Measurements from ENCODE around the gene PLEKHA1.

Gene PLEKHA1

GRCh38 chr10:122469848-122470247 is 95.3 kb downstream of the PLEKHA1 start:
- DNase-seq (ENCODE audit: extremely low read depth, low read depth), result no peak
- TF ChIP-seq, protein P1, sequence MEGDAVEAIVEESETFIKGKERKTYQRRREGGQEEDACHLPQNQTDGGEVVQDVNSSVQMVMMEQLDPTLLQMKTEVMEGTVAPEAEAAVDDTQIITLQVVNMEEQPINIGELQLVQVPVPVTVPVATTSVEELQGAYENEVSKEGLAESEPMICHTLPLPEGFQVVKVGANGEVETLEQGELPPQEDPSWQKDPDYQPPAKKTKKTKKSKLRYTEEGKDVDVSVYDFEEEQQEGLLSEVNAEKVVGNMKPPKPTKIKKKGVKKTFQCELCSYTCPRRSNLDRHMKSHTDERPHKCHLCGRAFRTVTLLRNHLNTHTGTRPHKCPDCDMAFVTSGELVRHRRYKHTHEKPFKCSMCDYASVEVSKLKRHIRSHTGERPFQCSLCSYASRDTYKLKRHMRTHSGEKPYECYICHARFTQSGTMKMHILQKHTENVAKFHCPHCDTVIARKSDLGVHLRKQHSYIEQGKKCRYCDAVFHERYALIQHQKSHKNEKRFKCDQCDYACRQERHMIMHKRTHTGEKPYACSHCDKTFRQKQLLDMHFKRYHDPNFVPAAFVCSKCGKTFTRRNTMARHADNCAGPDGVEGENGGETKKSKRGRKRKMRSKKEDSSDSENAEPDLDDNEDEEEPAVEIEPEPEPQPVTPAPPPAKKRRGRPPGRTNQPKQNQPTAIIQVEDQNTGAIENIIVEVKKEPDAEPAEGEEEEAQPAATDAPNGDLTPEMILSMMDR (IDR thresholded peaks at IDR 0.05; ENCODE audit: low read depth, low read length, missing control alignments), result no peak
- H3K4me3 ChIP-seq (replicated peaks; ENCODE audit: low read depth, low read length), result no peak overlapping the region

GRCh38 chr10:122471531-122472177 is 97.1 kb downstream of the PLEKHA1 start:
- no peak overlapping the region for H3K4me3 ChIP-seq (replicated peaks; ENCODE audit: low read depth, low read length)
- no peak for DNase-seq (ENCODE audit: extremely low read depth, low read depth)
- TF ChIP-seq, protein P1 (IDR thresholded peaks at IDR 0.05; ENCODE audit: low read depth, low read length, missing control alignments), result no peak

DNA sequence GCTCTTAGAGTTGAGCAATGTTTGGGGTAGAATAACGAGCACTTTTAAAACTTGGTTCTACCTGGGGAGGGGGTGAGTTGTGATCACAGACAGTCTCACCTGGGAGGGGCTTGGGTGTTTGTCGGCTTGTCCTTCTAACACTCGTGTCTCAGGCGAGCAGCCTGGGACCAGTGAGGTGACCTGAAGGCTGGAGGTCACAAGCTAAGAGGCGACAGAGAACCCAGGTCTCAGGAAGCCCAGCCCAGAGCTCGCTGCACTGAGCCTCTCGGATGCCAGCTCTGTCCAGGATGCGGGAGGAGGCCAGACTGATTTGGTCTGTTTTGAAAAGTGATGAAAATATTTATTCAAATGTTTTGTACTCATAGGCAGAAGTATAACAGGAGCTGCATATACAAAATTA is 98.6 kb downstream of the PLEKHA1 start:
- TF ChIP-seq, protein P1 (IDR thresholded peaks at IDR 0.05; ENCODE audit: low read depth, low read length, missing control alignments), result no peak
- DNase-seq (ENCODE audit: extremely low read depth, low read depth), result no peak
- no peak overlapping the region for H3K4me3 ChIP-seq (replicated peaks; ENCODE audit: low read depth, low read length)

- no peak for DNase-seq (ENCODE audit: extremely low read depth, low read depth)
- TF ChIP-seq, protein P1 (IDR thresholded peaks at IDR 0.05; ENCODE audit: low read depth, low read length, missing control alignments), result no peak
- H3K4me3 ChIP-seq (replicated peaks; ENCODE audit: low read depth, low read length), result no peak overlapping the region
Observed at GRCh38 chr10:122474131-122474818, 99.8 kb downstream of the PLEKHA1 start.

DNA sequence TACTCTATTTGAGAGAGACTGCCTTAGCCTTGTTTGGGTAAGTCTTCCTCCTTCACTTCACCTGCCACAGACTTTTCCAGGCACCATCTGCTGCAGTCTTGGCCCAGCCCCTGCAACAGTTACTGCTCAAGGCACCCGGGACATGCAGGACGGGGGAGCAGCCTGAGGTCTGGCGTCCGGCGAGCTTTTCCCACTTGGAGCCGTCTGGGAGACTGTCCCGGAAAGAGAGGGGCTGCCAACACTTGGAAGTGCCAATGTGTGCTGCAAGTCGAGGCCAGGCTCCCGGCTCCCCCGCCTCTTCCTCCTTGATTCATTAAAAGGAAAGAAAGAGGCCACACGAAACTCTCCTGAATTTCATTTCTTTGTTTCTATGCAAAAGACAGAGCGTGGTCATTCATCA is 100.6 kb downstream of the PLEKHA1 start:
- TF ChIP-seq, protein P1 (IDR thresholded peaks at IDR 0.05; ENCODE audit: low read depth, low read length, missing control alignments), result no peak

DNA sequence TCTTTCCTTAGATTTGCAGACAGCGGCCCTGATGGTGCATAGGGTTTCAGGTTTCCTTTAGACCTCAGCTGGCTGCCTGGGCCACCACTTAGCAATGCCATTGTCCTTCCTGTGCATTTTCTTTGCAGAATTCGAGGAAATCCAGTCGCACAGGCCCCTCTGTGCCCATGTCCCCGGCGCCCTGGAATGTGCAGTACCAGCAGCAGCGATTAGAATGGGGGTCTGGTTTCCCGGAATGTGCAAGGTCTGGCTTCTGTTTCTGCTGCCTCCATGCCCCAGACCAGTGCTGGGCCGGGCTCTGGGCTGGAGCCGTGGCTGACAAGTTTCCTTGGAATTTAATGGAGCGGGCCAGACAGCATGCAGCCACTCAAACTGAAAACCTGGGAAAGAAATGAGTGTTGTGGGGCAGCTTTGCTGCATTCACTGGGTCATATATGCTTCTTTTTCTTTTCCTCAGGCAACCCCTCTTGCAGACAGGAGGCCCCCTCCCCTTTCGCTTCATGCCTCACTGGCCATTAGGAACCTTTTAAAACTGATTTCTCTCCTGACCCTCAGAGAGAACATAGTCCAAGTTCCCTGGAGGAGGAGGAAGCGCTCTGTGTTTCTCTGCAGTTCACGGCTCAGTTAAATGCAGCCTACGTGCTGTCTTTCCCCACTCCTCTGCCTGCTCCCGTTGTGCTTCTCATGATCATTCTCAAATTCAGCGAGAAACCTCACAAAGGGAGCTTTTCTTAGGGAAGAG is 101.3 kb downstream of the PLEKHA1 start:
- no peak for DNase-seq (ENCODE audit: extremely low read depth, low read depth)
- TF ChIP-seq, protein P1 (IDR thresholded peaks at IDR 0.05; ENCODE audit: low read depth, low read length, missing control alignments), result no peak
- H3K4me3 ChIP-seq (replicated peaks; ENCODE audit: low read depth, low read length), result no peak overlapping the region

More for the DNA sequence above, 100.6 kb downstream of the PLEKHA1 start:
- no peak overlapping the region for H3K4me3 ChIP-seq (replicated peaks; ENCODE audit: low read depth, low read length)
- no peak for DNase-seq (ENCODE audit: extremely low read depth, low read depth)
